ENCODE results near the gene FAM156B. TPM values are rescaled to one million over a fixed set of nuclear protein-coding genes. Genes with fewer than 3 reads are reported as not detected.

The FAM156B gene
- total and polyA plus RNA-seq, 2 of the 4 experiments (the other 2 are of a cell fraction): 17.9 to 52.4 TPM

GRCh38 chrX:52870046-52870445 is 27.1 kb upstream of the FAM156B start:
- peaks cover 27% of the 10 kb centered on the region for H3K27me3 ChIP-seq (ENCODE audit: control insufficient read depth, insufficient read depth, low read length)
- no peak overlapping the region for H3K23ac ChIP-seq (ENCODE audit: low read depth, low read length)
- no peak overlapping the region for H4K5ac ChIP-seq (ENCODE audit: low read depth, low read length)
- H2BK120ac ChIP-seq (ENCODE audit: low read depth, low read length): no peak overlapping the region
- H3K27ac ChIP-seq (ENCODE audit: insufficient read depth, low read length): no peak overlapping the region
- no peak overlapping the region for H3K4ac ChIP-seq (ENCODE audit: low read depth, low read length)
- H3K9me1 ChIP-seq (ENCODE audit: insufficient read depth, low read length): no peaks in the 10 kb centered on the region; the same call in 1 of the 2 replicates
- BruUV-seq (replicated peaks): no TSS peak
- no peak overlapping the region for H4K91ac ChIP-seq (ENCODE audit: insufficient read depth, low read depth, low read length)
- ChIA-PET POLR2A (ENCODE audit: unreplicated experiment) (no interaction called here), CTCF (no interaction called here)
- dilution Hi-C loops (cut with HindIII; ENCODE audit: low sequenced_read_pairs, unreplicated experiment): no loop called here
- WGBS, 2 experiments (ENCODE audit: extremely low coverage in 2 of 2, insufficient read length in 1 of 2): no CpG with 5 or more reads among the region's 1 CpG
- no peaks in the 10 kb centered on the region for H4K20me1 ChIP-seq (ENCODE audit: insufficient read depth, low read length)
- no peak overlapping the region for H2BK5ac ChIP-seq (ENCODE audit: low read depth, low read length, poor library complexity, severe bottlenecking)
- no peak overlapping the region for H2AK9ac ChIP-seq (replicated peaks; ENCODE audit: low read depth, low read length, poor library complexity)
- H4K8ac ChIP-seq (ENCODE audit: low read depth in 2 of 2, low read length in 2 of 2): no peak overlapping the region
- no peaks in the 10 kb centered on the region for H3K79me1 ChIP-seq (ENCODE audit: low read depth in 1 of 2, low read length in 2 of 2)
- DNase-seq: no peak
- in situ Hi-C loops (cut with MboI; ENCODE audit: low sequenced_read_pairs): no loop called here
- H2BK15ac ChIP-seq (ENCODE audit: low read depth, low read length): no peak overlapping the region
- no peak overlapping the region for H3K4me2 ChIP-seq (ENCODE audit: low read depth, low read length)
- no peaks in the 10 kb centered on the region for H3K4me1 ChIP-seq (ENCODE audit: control insufficient read depth, insufficient read depth, low read length)
- H2BK20ac ChIP-seq (ENCODE audit: low read depth, low read length): no peak overlapping the region
- no peak overlapping the region for H2AFZ ChIP-seq (replicated peaks; ENCODE audit: low read length, poor library complexity)
- ATAC-seq (ENCODE audit: low read depth): no peak
- no peaks in the 10 kb centered on the region for H3K36me3 ChIP-seq (ENCODE audit: control insufficient read depth, insufficient read depth, low read length)
- no peak overlapping the region for H3K9ac ChIP-seq (ENCODE audit: low read depth, low read length)
- H2AK5ac ChIP-seq (ENCODE audit: low read depth, low read length): no peak overlapping the region
- no peaks in the 10 kb centered on the region for H3K9me3 ChIP-seq (ENCODE audit: control insufficient read depth, insufficient read depth, low read length)
- no peak overlapping the region for H3K4me3 ChIP-seq (ENCODE audit: insufficient read depth, low read depth, low read length)
- H3K14ac ChIP-seq (replicated peaks; ENCODE audit: low read depth, low read length): no peak overlapping the region
- intact Hi-C loops (cut with micrococcal nuclease): no loop called here
- TF ChIP-seq RAD21 (IDR thresholded peaks at IDR 0.05; ENCODE audit: low read length): no peak
- TF ChIP-seq, protein P1, sequence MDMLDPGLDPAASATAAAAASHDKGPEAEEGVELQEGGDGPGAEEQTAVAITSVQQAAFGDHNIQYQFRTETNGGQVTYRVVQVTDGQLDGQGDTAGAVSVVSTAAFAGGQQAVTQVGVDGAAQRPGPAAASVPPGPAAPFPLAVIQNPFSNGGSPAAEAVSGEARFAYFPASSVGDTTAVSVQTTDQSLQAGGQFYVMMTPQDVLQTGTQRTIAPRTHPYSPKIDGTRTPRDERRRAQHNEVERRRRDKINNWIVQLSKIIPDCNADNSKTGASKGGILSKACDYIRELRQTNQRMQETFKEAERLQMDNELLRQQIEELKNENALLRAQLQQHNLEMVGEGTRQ (IDR thresholded peaks at IDR 0.05; ENCODE audit: low read depth, low read length): no peak
- no peak; the same call in 1 of the 2 replicates for TF ChIP-seq CEBPB (IDR thresholded peaks at IDR 0.05; ENCODE audit: low read depth, low read length)
- no peak for TF ChIP-seq POLR2A (IDR thresholded peaks at IDR 0.05; ENCODE audit: low read depth, low read length)
- TF ChIP-seq CTCF (conservative IDR thresholded peaks at IDR 0.05; ENCODE audit: low read depth, low read length): no peak
- TF ChIP-seq MAZ (IDR thresholded peaks at IDR 0.05; ENCODE audit: borderline replicate concordance, low read depth, low read length): no peak
- TF ChIP-seq RFX5 (IDR thresholded peaks at IDR 0.05; ENCODE audit: low read depth, low read length): no peak
- TF ChIP-seq MAFK (IDR thresholded peaks at IDR 0.05; ENCODE audit: low read depth, low read length): no peak
- TF ChIP-seq NFE2L2 (IDR thresholded peaks at IDR 0.05; ENCODE audit: low read depth, low read length): no peak
- no peak for TF ChIP-seq MXI1 (IDR thresholded peaks at IDR 0.05; ENCODE audit: borderline replicate concordance, low read depth, low read length)
- no peak for TF ChIP-seq BHLHE40 (IDR thresholded peaks at IDR 0.05; ENCODE audit: low read depth, low read length)
- no peak for TF ChIP-seq RCOR1 (IDR thresholded peaks at IDR 0.05; ENCODE audit: insufficient replicate concordance, low read length)
- no peak for TF ChIP-seq FOS (IDR thresholded peaks at IDR 0.05; ENCODE audit: low read depth, low read length)
- TF ChIP-seq CHD1 (IDR thresholded peaks at IDR 0.05; ENCODE audit: low read depth, low read length): no peak
- TF ChIP-seq ELK1 (IDR thresholded peaks at IDR 0.05; ENCODE audit: borderline replicate concordance, low read depth, low read length): no peak
- no peak overlapping the region for H3K18ac ChIP-seq (ENCODE audit: low read depth, low read length)
- no peak overlapping the region for H3K56ac ChIP-seq (ENCODE audit: extremely low read depth, insufficient read depth, low read length)

All from IMR-90 (cell line).